Activated CD4-positive, alpha-beta memory T cell treated with anti-CD3 and anti-CD28 coated beads, Interleukin-2, amount 10 ng/mL, durations not matched to agents 7 days and 5 days (primary cell): ENCODE data around the gene TMEM203. TPM values are rescaled to one million over a fixed set of nuclear protein-coding genes. Genes with fewer than 3 reads are reported as not detected.

Source experiments
- CTCF ChIA-PET: fragments of 350-600 bp; sonication (Branson Sonifier 250); formaldehyde crosslinking; loops from one replicate; lab custom pipeline; 2021; ENCODE audit warnings: antibody characterized with exemption, inconsistent platforms; lab: Charles Lee
- POLR2A ChIA-PET: fragments of 350-600 bp; sonication (Branson Sonifier 250); formaldehyde crosslinking; loops from one replicate; lab custom pipeline; 2021; ENCODE audit warnings: antibody characterized with exemption; lab: Charles Lee
- DNase-seq: peaks from one replicate; pipeline ENCODE4 v3.0.0-alpha.2; 2020
- H3K27ac Mint-ChIP-seq: one replicate; pipeline ENCODE4 v1.8.0; 2021; ENCODE audit warnings: mild to moderate bottlenecking, mixed read lengths
- H3K27me3 Mint-ChIP-seq: one replicate; pipeline ENCODE4 v1.8.0; 2021; ENCODE audit warnings: mixed read lengths
- H3K36me3 Mint-ChIP-seq: one replicate; pipeline ENCODE4 v1.8.0; 2021; ENCODE audit warnings: low read depth, mixed read lengths
- H3K4me1 Mint-ChIP-seq: one replicate; pipeline ENCODE4 v1.8.0; 2021; ENCODE audit warnings: mixed read lengths
- H3K4me3 Mint-ChIP-seq: one replicate; pipeline ENCODE4 v1.8.0; 2021; ENCODE audit warnings: mild to moderate bottlenecking, mixed read lengths
- H3K9me3 Mint-ChIP-seq: one replicate; pipeline ENCODE4 v1.8.0; 2021; ENCODE audit warnings: mixed read lengths
- total RNA-seq, 2 experiments: library from RNA; stranded (reverse); gene quantifications; one replicate each; pipeline ENCODE4 v1.2.3, GENCODE V29; 2021

Gene TMEM203
- total RNA-seq, 2 experiments from 2014 or later = 28.9 to 29.2 TPM

DNA sequence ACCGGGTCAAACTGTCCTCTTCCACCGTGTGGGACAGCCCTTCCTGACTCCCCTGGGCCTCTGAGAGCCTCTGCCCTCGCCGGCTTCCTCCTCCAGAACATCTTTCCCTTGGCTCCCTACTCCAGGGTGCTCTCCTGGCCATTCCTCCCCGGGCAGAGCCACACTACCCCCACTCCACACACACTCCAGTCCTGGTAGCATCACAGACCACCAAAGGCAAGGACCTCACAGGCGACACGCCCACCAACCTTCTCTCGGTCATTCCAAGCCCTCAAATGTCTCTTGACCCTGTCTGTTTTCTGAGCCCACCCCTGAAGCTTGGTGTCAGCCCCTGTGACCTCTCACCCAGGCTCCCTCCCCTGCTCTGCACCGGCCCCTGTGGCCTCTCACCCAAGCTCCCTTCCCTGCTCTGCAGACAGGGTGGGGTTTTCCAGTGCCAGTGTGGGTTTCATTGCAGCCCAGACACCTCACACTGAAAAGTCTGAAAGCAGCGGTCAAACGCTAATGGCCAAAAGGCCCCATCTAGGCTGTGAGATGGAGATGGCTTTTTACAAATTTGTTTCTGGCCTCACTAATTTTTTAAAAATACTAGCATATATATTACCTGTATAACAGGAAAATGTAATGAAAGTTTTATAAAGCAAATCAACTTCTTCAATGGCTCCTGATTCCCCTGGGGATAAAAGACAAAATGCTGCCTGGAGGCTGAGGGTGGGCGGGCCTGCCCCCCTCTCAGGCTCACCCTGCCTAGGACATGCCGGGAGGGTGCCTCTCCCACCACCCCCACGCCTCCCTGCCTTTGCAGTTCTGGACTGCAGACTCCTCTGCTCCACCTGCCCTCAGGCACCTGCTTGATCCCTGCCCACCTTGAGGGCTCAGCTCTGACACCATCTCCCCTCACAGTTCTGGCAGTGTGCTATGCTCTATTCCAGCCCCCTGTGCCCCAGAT is 46.1 kb downstream of the TMEM203 start:
- Mint-ChIP-seq H3K4me1 (peaks cover 23% of the 10 kb centered on the region), H3K36me3 (no peaks in the 10 kb centered on the region), H3K27me3 (peaks cover 28% of the 10 kb centered on the region), H3K9me3 (no peaks in the 10 kb centered on the region), H3K27ac (no peak overlapping the region), H3K4me3 (no peak overlapping the region)
- ChIA-PET CTCF (no interaction called here), POLR2A (no interaction called here)
- DNase-seq = no peak

DNA sequence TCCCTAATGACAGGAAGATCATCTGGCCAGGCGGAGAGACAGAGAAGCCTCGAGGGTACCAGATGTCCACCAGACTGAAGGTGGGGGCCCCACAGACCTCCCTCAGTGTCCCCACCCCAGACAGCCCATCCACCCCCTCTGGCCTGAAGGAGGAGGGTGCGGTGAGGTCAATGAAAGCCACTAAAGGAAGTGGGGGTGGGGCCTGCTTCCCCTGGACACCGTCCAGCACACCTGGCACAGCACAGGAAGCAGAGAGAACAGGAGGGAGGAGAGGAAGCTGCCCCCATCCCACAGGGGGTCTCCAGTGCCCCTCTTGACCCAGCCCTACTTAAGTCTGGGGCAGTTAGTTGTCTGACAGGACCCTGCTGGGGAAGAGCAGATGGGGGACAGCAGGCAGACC is 46.8 kb downstream of the TMEM203 start:
- peaks cover 28% of the 10 kb centered on the region for H3K27me3 Mint-ChIP-seq
- POLR2A ChIA-PET = interaction anchor here (2.6 kb wide), 1 partner anchor 28 kb away, joined by 9 read pairs; no protein-coding TSS in a partner anchor
- no peak overlapping the region for H3K27ac Mint-ChIP-seq
- H3K4me1 Mint-ChIP-seq = peaks cover 23% of the 10 kb centered on the region
- no peak overlapping the region for H3K4me3 Mint-ChIP-seq
- CTCF ChIA-PET = no interaction called here
- no peaks in the 10 kb centered on the region for H3K36me3 Mint-ChIP-seq
- DNase-seq = no peak
- H3K9me3 Mint-ChIP-seq = no peaks in the 10 kb centered on the region

- H3K9me3 Mint-ChIP-seq = no peaks in the 10 kb centered on the region
- ChIA-PET CTCF (interaction anchor here (0.7 kb wide), 1 partner anchor 316 kb away, joined by 3 read pairs; the partner anchor contains the start of gene AJM1), POLR2A (interaction anchor here (1.4 to 2.6 kb wide), 2 partner anchors 27 to 31 kb away, joined by 5 to 9 read pairs; no protein-coding TSS in a partner anchor)
- no peak overlapping the region for H3K4me3 Mint-ChIP-seq
- no peaks in the 10 kb centered on the region for H3K36me3 Mint-ChIP-seq
- H3K4me1 Mint-ChIP-seq = peaks cover 23% of the 10 kb centered on the region
- no peak overlapping the region for H3K27ac Mint-ChIP-seq
- H3K27me3 Mint-ChIP-seq = peaks cover 25% of the 10 kb centered on the region
- DNase-seq = no peak
Measured at GRCh38 chr9:137157618-137158415, 47.6 kb downstream of the TMEM203 start.

- peaks cover 23% of the 10 kb centered on the region for H3K4me1 Mint-ChIP-seq
- peak overlapping the region; percentile 51 for H3K4me3 Mint-ChIP-seq
- no peaks in the 10 kb centered on the region for H3K36me3 Mint-ChIP-seq
- no peak overlapping the region for H3K27ac Mint-ChIP-seq
- H3K27me3 Mint-ChIP-seq = peaks cover 25% of the 10 kb centered on the region
- peak; percentile 67 for DNase-seq
- ChIA-PET POLR2A (interaction anchor here (0.8 to 2.6 kb wide), 3 partner anchors 26 to 47 kb away, joined by 3 to 9 read pairs (median 5); no protein-coding TSS in a partner anchor), CTCF (interaction anchor here (0.7 kb wide), 2 partner anchors 85 to 315 kb away, joined by 3 read pairs; partner anchors contain the start of gene AJM1)
- H3K9me3 Mint-ChIP-seq = no peaks in the 10 kb centered on the region
Measured at GRCh38 chr9:137156567-137157375, 48.7 kb downstream of the TMEM203 start.

Other genes starting within 250 kb of the TMEM203 start
- 10 to 100 TPM; 44.2 to 45.4 TPM for gene PTGDS, start 228.1 kb downstream of the TMEM203 start, total RNA-seq
- 1 to 10 TPM in 1 of 2 experiments, under 1 TPM in 1; 0.98 to 1.0 TPM for gene LCNL1, start 222.7 kb downstream of the TMEM203 start, total RNA-seq
- 10 to 100 TPM; 64.4 to 68.5 TPM for gene PAXX, start 213.2 kb downstream of the TMEM203 start, total RNA-seq
- 1 to 10 TPM; 3.7 to 4.9 TPM for gene CLIC3, start 209.1 kb downstream of the TMEM203 start, total RNA-seq
- 10 to 100 TPM; 55.5 to 65.9 TPM for gene ABCA2, start 177.4 kb downstream of the TMEM203 start, total RNA-seq
- 10 to 100 TPM in 1 of 2 experiments, 1 to 10 TPM in 1; 9.9 to 10.4 TPM for gene FUT7, start 173.6 kb downstream of the TMEM203 start, total RNA-seq
- 10 to 100 TPM; 82.8 to 89.2 TPM for gene NPDC1, start 159.5 kb downstream of the TMEM203 start, total RNA-seq
- under 1 TPM; 0.15 to 0.40 TPM for gene ENTPD2, start 151.6 kb downstream of the TMEM203 start, total RNA-seq
- gene SAPCD2, start 135.1 kb downstream of the TMEM203 start, total RNA-seq = 10 to 100 TPM; 26.8 to 27.0 TPM
- gene UAP1L1, start 128.1 kb downstream of the TMEM203 start, total RNA-seq = 10 to 100 TPM; 20.2 to 21.9 TPM
- 10 to 100 TPM; 51.4 to 51.9 TPM for gene MAN1B1, start 118.7 kb downstream of the TMEM203 start, total RNA-seq
- 100 to 1,000 TPM; 253 to 257 TPM for gene DPP7, start 90.9 kb downstream of the TMEM203 start, total RNA-seq
- gene GRIN1, start 66.5 kb downstream of the TMEM203 start, total RNA-seq = under 1 TPM; 0.40 to 0.43 TPM
- not detected for gene LRRC26, start 35.6 kb downstream of the TMEM203 start, total RNA-seq
- gene TMEM210, start 33.6 kb downstream of the TMEM203 start, total RNA-seq = not detected
- 10 to 100 TPM; 53.3 to 57.8 TPM for gene ANAPC2, start 17.1 kb downstream of the TMEM203 start, total RNA-seq
- gene SSNA1, start 17.0 kb downstream of the TMEM203 start, total RNA-seq = 10 to 100 TPM; 70.0 to 76.3 TPM
- gene TPRN, start 4.9 kb downstream of the TMEM203 start, total RNA-seq = 1 to 10 TPM; 8.5 to 9.4 TPM
- gene NDOR1, start 52 bp upstream of the TMEM203 start, total RNA-seq = 10 to 100 TPM; 27.7 to 30.0 TPM
- 1 to 10 TPM; 2.2 to 2.5 TPM for gene RNF208, start 16.6 kb upstream of the TMEM203 start, total RNA-seq
- under 1 TPM; 0.86 to 0.93 TPM for gene CYSRT1, start 19.5 kb upstream of the TMEM203 start, total RNA-seq
- under 1 TPM in 1 of 2 experiments, not detected in 1; 0.20 TPM for gene RNF224, start 21.9 kb upstream of the TMEM203 start, total RNA-seq
- gene SLC34A3, start 25.3 kb upstream of the TMEM203 start, total RNA-seq = not detected
- 100 to 1,000 TPM; 314 to 319 TPM for gene TUBB4B, start 35.6 kb upstream of the TMEM203 start, total RNA-seq
- gene STPG3, start 45.6 kb upstream of the TMEM203 start, total RNA-seq = not detected
- 10 to 100 TPM; 58.8 to 59.6 TPM for gene NELFB, start 49.7 kb upstream of the TMEM203 start, total RNA-seq
- gene TOR4A, start 72.1 kb upstream of the TMEM203 start, total RNA-seq = 10 to 100 TPM; 22.4 to 23.2 TPM
- under 1 TPM; 0.71 to 0.75 TPM for gene NRARP, start 96.6 kb upstream of the TMEM203 start, total RNA-seq
- 10 to 100 TPM; 17.9 to 18.1 TPM for gene EXD3, start 217.5 kb upstream of the TMEM203 start, total RNA-seq
- gene NOXA1, start 217.7 kb upstream of the TMEM203 start, total RNA-seq = under 1 TPM; 0.50 to 0.73 TPM
- not detected for gene ENTPD8, start 235.7 kb upstream of the TMEM203 start, total RNA-seq